T-helper 17 cell (primary cell): ENCODE data around the gene CNTN4. TPM values are rescaled to one million over a fixed set of nuclear protein-coding genes. Genes with fewer than 3 reads are reported as not detected.
"Not testable (repeated sequence)": the region's sequence is repeated elsewhere in the genome, so short reads cannot be mapped to it uniquely, and the experiment has no call there.

Experiments used
- ATAC-seq: fragments of 150-1000 bp; cut with Tn5 transposase; 2 replicates; pipeline ENCODE4 v1.10.0; 2021; ENCODE audit warnings: mild to moderate bottlenecking, moderate library complexity
- DNase-seq, 3 donors: peaks; one replicate each; pipeline versions ENCODE4 v3.0.0 to v3.0.0-alpha.2; 2020 to 2021
- H3K9me3 ChIP-seq: one replicate; pipeline ENCODE4 v1.7.0; 2013; ENCODE audit warnings: low read length, mild to moderate bottlenecking; ENCODE audit not compliant: control insufficient read depth, poor library complexity, severe bottlenecking
- H3K27ac Mint-ChIP-seq: one replicate; pipeline ENCODE4 v1.8.0; 2022; ENCODE audit warnings: mild to moderate bottlenecking, moderate library complexity, mixed read lengths
- H3K27me3 Mint-ChIP-seq: one replicate; pipeline ENCODE4 v1.8.0; 2022; ENCODE audit warnings: mixed read lengths
- H3K36me3 Mint-ChIP-seq: one replicate; pipeline ENCODE4 v1.8.0; 2022; ENCODE audit warnings: low read depth, mixed read lengths
- H3K4me1 Mint-ChIP-seq: one replicate; pipeline ENCODE4 v1.8.0; 2022; ENCODE audit warnings: mild to moderate bottlenecking, mixed read lengths
- H3K4me3 Mint-ChIP-seq: one replicate; pipeline ENCODE4 v1.8.0; 2022; ENCODE audit warnings: mild to moderate bottlenecking, moderate library complexity, mixed read lengths
- total RNA-seq, 4 donors: library from RNA in 2 of 4; stranded (reverse) in 2 of 4; gene quantifications; one replicate each; pipeline ENCODE4 v1.2.3 and lab custom pipeline; 2022 to 2026

The CNTN4 gene
- total RNA-seq, 2 donors from 2014 or later, result not detected

GRCh38 chr3:2910997-2911396, 812.3 kb downstream of the CNTN4 start:
- Mint-ChIP-seq H3K36me3 (no peaks in the 10 kb centered on the region), H3K4me3 (no peak overlapping the region), H3K27me3 (peaks cover 23% of the 10 kb centered on the region), H3K4me1 (peaks cover 3% of the 10 kb centered on the region), H3K27ac (no peak overlapping the region)
- no peaks in the 10 kb centered on the region for H3K9me3 ChIP-seq
- no peak for DNase-seq
- no peak for ATAC-seq

GRCh38 chr3:2915826-2916225, 817.2 kb downstream of the CNTN4 start:
- Mint-ChIP-seq H3K4me1 (peaks cover 3% of the 10 kb centered on the region), H3K27ac (no peak overlapping the region), H3K36me3 (peaks cover 3% of the 10 kb centered on the region), H3K4me3 (no peak overlapping the region), H3K27me3 (peaks cover 8% of the 10 kb centered on the region)
- ATAC-seq (no peak), DNase-seq (no peak)
- H3K9me3 ChIP-seq, result no peaks in the 10 kb centered on the region

GRCh38 chr3:2916640-2917039, 818.0 kb downstream of the CNTN4 start:
- H3K4me1 Mint-ChIP-seq, H3K27me3 Mint-ChIP-seq: not testable (repeated sequence)

GRCh38 chr3:2920103-2920502, 821.4 kb downstream of the CNTN4 start:
- DNase-seq, result no peak

More at GRCh38 chr3:2916640-2917039, 818.0 kb downstream of the CNTN4 start:
- H3K36me3 Mint-ChIP-seq, DNase-seq, H3K9me3 ChIP-seq, H3K4me3 Mint-ChIP-seq, H3K27ac Mint-ChIP-seq, ATAC-seq: not testable (repeated sequence)

GRCh38 chr3:2921452-2921851, 822.8 kb downstream of the CNTN4 start:
- Mint-ChIP-seq H3K4me3 (no peak overlapping the region), H3K4me1 (peaks cover 2% of the 10 kb centered on the region), H3K27ac (no peak overlapping the region), H3K36me3 (peaks cover 3% of the 10 kb centered on the region), H3K27me3 (peaks cover 12% of the 10 kb centered on the region)
- ATAC-seq (no peak), DNase-seq (no peak)
- no peaks in the 10 kb centered on the region for H3K9me3 ChIP-seq

More at GRCh38 chr3:2920103-2920502, 821.4 kb downstream of the CNTN4 start:
- H3K9me3 ChIP-seq, result no peaks in the 10 kb centered on the region
- peaks cover 2% of the 10 kb centered on the region for H3K4me1 Mint-ChIP-seq
- peaks cover 3% of the 10 kb centered on the region for H3K36me3 Mint-ChIP-seq
- peaks cover 8% of the 10 kb centered on the region for H3K27me3 Mint-ChIP-seq
- no peak for ATAC-seq
- no peak overlapping the region for H3K27ac Mint-ChIP-seq
- no peak overlapping the region for H3K4me3 Mint-ChIP-seq

DNA sequence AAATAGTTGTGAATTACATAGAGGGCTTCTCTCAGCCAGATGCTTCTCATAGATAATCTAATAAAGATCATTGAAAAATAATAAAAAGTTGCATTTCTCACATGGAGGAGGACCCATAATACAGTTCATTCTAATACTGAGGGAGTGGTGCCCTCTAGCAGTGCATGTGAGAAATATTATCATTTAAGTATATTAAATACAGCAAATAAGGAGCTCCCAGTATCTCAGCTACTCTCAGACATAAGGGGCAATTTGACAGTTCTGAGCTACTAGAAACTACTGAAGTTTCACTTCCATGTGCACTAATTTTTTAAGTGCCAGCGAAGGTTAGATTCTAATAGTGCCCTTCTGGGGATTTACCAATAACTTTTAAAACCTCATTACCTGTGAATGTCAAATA, 823.2 kb downstream of the CNTN4 start:
- ATAC-seq (no peak), DNase-seq (no peak)
- Mint-ChIP-seq H3K36me3 (peaks cover 3% of the 10 kb centered on the region), H3K4me3 (no peak overlapping the region), H3K27me3 (peaks cover 12% of the 10 kb centered on the region), H3K27ac (no peak overlapping the region), H3K4me1 (peaks cover 2% of the 10 kb centered on the region)
- H3K9me3 ChIP-seq, result no peaks in the 10 kb centered on the region

DNA sequence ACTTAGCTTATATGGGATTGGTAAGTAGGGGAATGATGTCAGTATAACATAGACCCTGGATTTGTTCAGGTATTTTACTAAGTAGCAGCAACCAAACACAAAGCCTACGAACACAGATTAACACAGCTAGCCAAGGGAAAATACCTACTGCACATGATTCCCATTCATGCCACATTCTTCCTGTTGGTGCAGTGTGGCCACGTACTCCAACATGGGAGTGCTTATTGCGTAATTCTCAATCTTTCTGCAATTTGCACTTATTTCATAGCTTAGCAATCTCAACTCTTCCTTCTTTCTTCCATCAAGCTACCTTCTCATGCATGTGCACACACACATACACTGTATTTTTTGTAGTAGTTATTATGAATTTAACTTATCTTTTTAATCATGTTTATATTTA, 824.7 kb downstream of the CNTN4 start:
- Mint-ChIP-seq H3K36me3 (no peaks in the 10 kb centered on the region), H3K4me3 (no peak overlapping the region), H3K27ac (no peak overlapping the region), H3K4me1 (peaks cover 2% of the 10 kb centered on the region), H3K27me3 (peaks cover 12% of the 10 kb centered on the region)
- no peaks in the 10 kb centered on the region for H3K9me3 ChIP-seq
- ATAC-seq (no peak), DNase-seq (no peak)

- Mint-ChIP-seq H3K27ac (no peak overlapping the region), H3K4me1 (peaks cover 5% of the 10 kb centered on the region), H3K27me3 (peaks cover 17% of the 10 kb centered on the region), H3K4me3 (no peak overlapping the region), H3K36me3 (no peaks in the 10 kb centered on the region)
- no peak for ATAC-seq
- H3K9me3 ChIP-seq, result no peaks in the 10 kb centered on the region
- DNase-seq, result no peak
Observed at GRCh38 chr3:2927259-2927658, 828.6 kb downstream of the CNTN4 start.

DNA sequence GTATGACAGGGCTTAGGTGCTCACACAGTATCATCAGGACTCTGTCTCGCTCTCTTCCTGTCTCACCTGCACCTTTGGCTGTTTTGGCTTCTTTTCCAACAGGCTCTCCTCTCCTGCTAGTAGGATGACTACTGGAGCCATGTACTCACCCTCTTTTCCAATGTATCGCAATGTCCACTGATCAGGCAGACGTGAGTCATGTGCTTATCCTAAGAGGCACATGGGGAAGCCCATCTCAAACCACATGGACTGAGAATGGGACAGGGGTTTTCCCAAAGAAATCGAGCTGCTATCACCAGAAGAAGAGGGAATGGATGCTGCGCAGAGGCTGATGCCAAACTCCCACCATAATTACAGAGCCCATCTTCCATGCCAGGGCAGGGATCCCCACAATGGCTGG, 830.9 kb downstream of the CNTN4 start:
- no peak overlapping the region for H3K4me3 Mint-ChIP-seq
- H3K4me1 Mint-ChIP-seq, result peaks cover 3% of the 10 kb centered on the region
- no peaks in the 10 kb centered on the region for H3K36me3 Mint-ChIP-seq
- DNase-seq (no peak), ATAC-seq (no peak)
- H3K27ac Mint-ChIP-seq, result no peak overlapping the region
- no peaks in the 10 kb centered on the region for H3K9me3 ChIP-seq
- peaks cover 12% of the 10 kb centered on the region for H3K27me3 Mint-ChIP-seq

DNA sequence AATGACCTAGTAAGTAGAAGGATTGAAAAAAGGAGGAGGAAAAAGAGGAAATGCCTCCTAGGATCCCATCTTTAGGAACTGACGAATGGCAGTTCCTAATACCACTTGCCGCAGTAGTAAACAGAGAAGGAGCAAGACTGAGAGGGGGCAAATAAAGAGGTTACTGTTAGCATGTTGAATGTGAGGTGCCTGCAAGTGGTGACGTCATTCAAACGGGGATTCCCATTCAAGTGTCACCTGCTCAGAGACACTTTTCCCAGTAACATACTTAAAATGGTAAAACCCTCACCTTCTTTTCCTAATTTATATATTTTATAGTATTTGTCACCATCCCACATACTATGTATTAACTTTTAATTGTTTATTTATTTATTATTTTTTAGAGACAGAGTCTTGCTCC, 832.6 kb downstream of the CNTN4 start:
- Mint-ChIP-seq H3K27ac (no peak overlapping the region), H3K4me1 (peaks cover 3% of the 10 kb centered on the region), H3K36me3 (peaks cover 2% of the 10 kb centered on the region), H3K27me3 (peaks cover 5% of the 10 kb centered on the region), H3K4me3 (no peak overlapping the region)
- no peak for DNase-seq
- no peaks in the 10 kb centered on the region for H3K9me3 ChIP-seq
- ATAC-seq, result no peak

GRCh38 chr3:2934541-2934940, 835.9 kb downstream of the CNTN4 start:
- H3K27ac Mint-ChIP-seq, result no peak overlapping the region
- no peaks in the 10 kb centered on the region for H3K9me3 ChIP-seq
- peaks cover 15% of the 10 kb centered on the region for H3K27me3 Mint-ChIP-seq
- DNase-seq (no peak), ATAC-seq (no peak)
- H3K4me3 Mint-ChIP-seq, result no peak overlapping the region
- peaks cover 2% of the 10 kb centered on the region for H3K36me3 Mint-ChIP-seq
- peaks cover 3% of the 10 kb centered on the region for H3K4me1 Mint-ChIP-seq

- Mint-ChIP-seq H3K4me3 (no peak overlapping the region), H3K27me3 (peaks cover 28% of the 10 kb centered on the region), H3K27ac (no peak overlapping the region), H3K4me1 (no peaks in the 10 kb centered on the region), H3K36me3 (peaks cover 2% of the 10 kb centered on the region)
- ATAC-seq (no peak), DNase-seq (no peak)
- H3K9me3 ChIP-seq, result no peaks in the 10 kb centered on the region
Observed at GRCh38 chr3:2937055-2937454, 838.4 kb downstream of the CNTN4 start.

GRCh38 chr3:2937592-2937991, 838.9 kb downstream of the CNTN4 start:
- ATAC-seq (no peak), DNase-seq (no peak)
- Mint-ChIP-seq H3K36me3 (peaks cover 2% of the 10 kb centered on the region), H3K4me3 (no peak overlapping the region), H3K27ac (no peak overlapping the region), H3K4me1 (no peaks in the 10 kb centered on the region), H3K27me3 (peaks cover 30% of the 10 kb centered on the region)
- H3K9me3 ChIP-seq, result no peaks in the 10 kb centered on the region

GRCh38 chr3:2938711-2939110, 840.0 kb downstream of the CNTN4 start:
- DNase-seq, result no peak
- H3K4me1 Mint-ChIP-seq, result peaks cover 2% of the 10 kb centered on the region
- no peak overlapping the region for H3K4me3 Mint-ChIP-seq
- no peak overlapping the region for H3K27ac Mint-ChIP-seq
- peaks cover 2% of the 10 kb centered on the region for H3K36me3 Mint-ChIP-seq
- no peak for ATAC-seq
- H3K27me3 Mint-ChIP-seq, result peaks cover 33% of the 10 kb centered on the region
- H3K9me3 ChIP-seq, result no peaks in the 10 kb centered on the region
